NT2/D1 (cell line): Measurements from ENCODE around the gene INHBE.

Source experiments
- DNase-seq: peaks from one replicate; pipeline ENCODE4 v3.0.0-alpha.2; 2011; ENCODE audit warnings: low read depth, low spot score
- H3K27me3 ChIP-seq: 2 replicates; pipeline ENCODE4 v1.6.0; 2011; ENCODE audit warnings: mild to moderate bottlenecking; ENCODE audit not compliant: insufficient read length, insufficient read depth
- H3K36me3 ChIP-seq: 2 replicates; pipeline ENCODE4 v1.6.1; 2011; ENCODE audit warnings: mild to moderate bottlenecking, low read length, mixed read lengths; ENCODE audit not compliant: insufficient read depth, insufficient read length
- H3K4me1 ChIP-seq: 2 replicates; pipeline ENCODE4 v1.5.1; 2011; ENCODE audit not compliant: insufficient read depth, insufficient read length
- H3K4me3 ChIP-seq: 2 replicates; pipeline ENCODE4 v1.5.1; 2011; ENCODE audit warnings: low read depth; ENCODE audit not compliant: insufficient read length
- H3K9ac ChIP-seq: 2 replicates; pipeline ENCODE4 v1.6.0; 2011; ENCODE audit warnings: low read depth; ENCODE audit not compliant: insufficient read length
- H3K9me3 ChIP-seq: 2 replicates; pipeline ENCODE4 v1.5.1; 2011; ENCODE audit warnings: mild to moderate bottlenecking, low read length; ENCODE audit not compliant: insufficient read depth
- SUZ12 ChIP-seq: IDR thresholded peaks from 2 replicates; pipeline ENCODE4 v1.6.1; 2011; ENCODE audit not compliant: insufficient read length, insufficient read depth; ENCODE audit errors: extremely low read depth
- YY1 ChIP-seq: IDR thresholded peaks from 2 replicates; pipeline ENCODE4 v1.6.1; 2011; ENCODE audit not compliant: insufficient read length, insufficient read depth
- ZNF274 ChIP-seq: IDR thresholded peaks from 2 replicates; pipeline ENCODE4 v1.6.1; 2011; ENCODE audit warnings: mild to moderate bottlenecking, low read depth, low read length

Gene INHBE

DNA sequence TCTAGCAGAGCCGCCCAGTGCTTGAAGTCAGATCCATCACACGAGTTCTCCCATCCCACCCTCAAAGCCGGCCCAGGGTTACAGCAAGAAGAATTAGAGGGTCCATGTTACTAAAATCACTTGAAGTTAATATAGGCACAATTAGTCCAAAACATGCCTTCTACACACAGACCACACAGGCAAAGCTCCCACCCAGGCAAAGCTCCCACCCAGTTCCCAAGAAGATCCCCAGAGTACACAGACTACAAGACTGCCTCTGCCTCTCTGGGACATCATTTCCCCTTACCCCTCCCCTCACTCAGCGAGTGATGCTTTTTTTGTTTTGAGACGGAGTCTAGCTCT, 7.8 kb downstream of the INHBE start:
- no peak for TF ChIP-seq YY1
- no peak for TF ChIP-seq SUZ12
- TF ChIP-seq ZNF274, result no peak
- no peak for DNase-seq
- peaks cover 5% of the 10 kb centered on the region for H3K4me1 ChIP-seq
- no peaks in the 10 kb centered on the region for H3K27me3 ChIP-seq
- H3K9me3 ChIP-seq, result no peaks in the 10 kb centered on the region
- H3K9ac ChIP-seq, result no peak overlapping the region
- H3K36me3 ChIP-seq, result peaks cover 11% of the 10 kb centered on the region
- H3K4me3 ChIP-seq, result no peak overlapping the region

DNA sequence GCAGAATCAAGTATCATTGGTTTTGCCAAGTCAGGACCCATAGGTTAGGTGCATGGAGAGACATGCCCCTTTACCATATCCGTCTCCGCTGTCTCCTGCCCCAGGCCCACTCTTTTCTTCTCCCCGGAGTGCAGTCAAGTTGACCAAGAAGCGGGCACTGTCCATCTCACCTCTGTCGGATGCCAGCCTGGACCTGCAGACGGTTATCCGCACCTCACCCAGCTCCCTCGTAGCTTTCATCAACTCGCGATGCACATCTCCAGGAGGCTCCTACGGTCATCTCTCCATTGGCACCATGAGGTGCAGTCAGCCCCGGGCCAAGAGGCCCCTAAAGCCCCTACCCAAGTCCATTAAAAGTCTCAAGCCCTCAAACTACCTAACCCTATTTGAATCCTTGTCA, 9.5 kb downstream of the INHBE start:
- no peak overlapping the region for H3K9ac ChIP-seq
- no peaks in the 10 kb centered on the region for H3K9me3 ChIP-seq

DNA sequence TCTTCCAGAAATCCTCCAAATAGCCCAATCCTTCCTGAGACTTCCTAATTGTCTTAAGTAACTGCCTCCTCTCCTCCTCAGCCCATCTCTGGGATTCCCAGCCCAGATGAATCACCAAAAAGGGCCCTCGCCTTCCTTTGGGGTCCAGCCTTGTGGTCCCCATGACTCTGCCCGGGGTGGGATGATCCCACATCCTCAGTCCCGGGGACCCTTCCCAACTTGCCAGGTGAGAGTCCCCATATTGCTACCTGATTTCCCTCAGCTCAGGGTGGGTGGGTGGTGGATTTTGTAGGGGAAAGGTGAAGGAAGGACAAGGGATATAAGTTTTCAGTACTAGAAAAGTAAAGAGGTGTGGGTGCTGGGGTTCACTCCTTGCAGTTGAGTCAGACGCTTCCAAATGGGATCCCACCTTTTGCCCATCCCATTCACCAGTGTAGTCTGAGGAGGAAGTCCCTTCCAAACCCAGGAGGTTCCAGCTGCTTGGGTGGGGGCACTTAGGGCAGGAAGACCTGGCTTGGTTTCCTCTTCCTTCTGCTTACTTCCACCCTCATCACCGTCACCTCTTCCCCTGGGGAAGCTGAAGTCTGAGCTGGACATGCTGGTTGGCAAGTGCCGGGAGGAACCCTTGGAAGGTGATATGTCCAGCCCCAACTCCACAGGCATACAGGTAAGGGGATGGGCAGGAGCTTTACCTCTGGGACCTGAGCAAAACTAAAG, 10.1 kb downstream of the INHBE start:
- Histone ChIP-seq H3K9ac (no peak overlapping the region), H3K9me3 (no peaks in the 10 kb centered on the region), H3K4me3 (no peak overlapping the region), H3K27me3 (no peaks in the 10 kb centered on the region), H3K36me3 (peaks cover 16% of the 10 kb centered on the region), H3K4me1 (peaks cover 5% of the 10 kb centered on the region)
- no peak for TF ChIP-seq YY1
- no peak for TF ChIP-seq SUZ12
- no peak for TF ChIP-seq ZNF274
- DNase-seq, result no peak

More for the DNA sequence above, 9.5 kb downstream of the INHBE start:
- H3K27me3 ChIP-seq, result no peaks in the 10 kb centered on the region
- peaks cover 5% of the 10 kb centered on the region for H3K4me1 ChIP-seq
- H3K36me3 ChIP-seq, result peaks cover 16% of the 10 kb centered on the region
- no peak overlapping the region for H3K4me3 ChIP-seq
- DNase-seq, result no peak
- no peak for TF ChIP-seq ZNF274
- TF ChIP-seq SUZ12, result no peak
- no peak for TF ChIP-seq YY1

DNA sequence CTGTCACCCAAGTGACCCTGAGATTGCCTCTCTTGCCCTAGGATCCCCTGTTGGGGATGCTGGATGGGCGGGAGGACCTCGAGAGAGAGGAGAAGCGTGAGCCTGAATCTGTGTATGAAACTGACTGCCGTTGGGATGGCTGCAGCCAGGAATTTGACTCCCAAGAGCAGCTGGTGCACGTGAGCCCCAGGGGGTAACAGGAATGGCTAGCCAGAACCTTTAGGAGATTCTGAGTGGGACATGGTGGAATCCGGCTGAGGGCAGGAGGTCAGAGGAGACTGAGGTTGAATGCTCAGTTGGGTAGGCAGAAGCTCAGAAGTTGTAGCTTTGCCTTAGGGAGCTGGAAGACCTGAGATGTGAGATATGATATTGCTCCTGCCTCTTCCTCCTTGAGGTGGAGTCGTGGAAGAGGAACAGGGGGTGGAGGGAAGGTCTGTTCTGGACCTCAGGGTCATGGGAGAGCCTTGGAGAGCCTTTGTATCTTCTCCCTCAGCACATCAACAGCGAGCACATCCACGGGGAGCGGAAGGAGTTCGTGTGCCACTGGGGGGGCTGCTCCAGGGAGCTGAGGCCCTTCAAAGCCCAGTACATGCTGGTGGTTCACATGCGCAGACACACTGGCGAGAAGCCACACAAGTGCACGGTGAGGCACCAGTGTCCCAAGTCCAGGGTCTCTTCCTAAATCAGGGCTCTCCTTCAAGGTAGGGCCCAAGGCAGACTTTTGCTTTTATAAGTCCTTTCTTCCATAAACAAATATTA, 10.8 kb downstream of the INHBE start:
- no peaks in the 10 kb centered on the region for H3K9me3 ChIP-seq
- H3K9ac ChIP-seq, result no peak overlapping the region
- no peak for TF ChIP-seq ZNF274
- TF ChIP-seq SUZ12, result no peak
- no peak for TF ChIP-seq YY1
- H3K36me3 ChIP-seq, result peaks cover 23% of the 10 kb centered on the region
- H3K4me3 ChIP-seq, result no peak overlapping the region
- no peaks in the 10 kb centered on the region for H3K27me3 ChIP-seq
- H3K4me1 ChIP-seq, result peaks cover 5% of the 10 kb centered on the region
- DNase-seq, result no peak

DNA sequence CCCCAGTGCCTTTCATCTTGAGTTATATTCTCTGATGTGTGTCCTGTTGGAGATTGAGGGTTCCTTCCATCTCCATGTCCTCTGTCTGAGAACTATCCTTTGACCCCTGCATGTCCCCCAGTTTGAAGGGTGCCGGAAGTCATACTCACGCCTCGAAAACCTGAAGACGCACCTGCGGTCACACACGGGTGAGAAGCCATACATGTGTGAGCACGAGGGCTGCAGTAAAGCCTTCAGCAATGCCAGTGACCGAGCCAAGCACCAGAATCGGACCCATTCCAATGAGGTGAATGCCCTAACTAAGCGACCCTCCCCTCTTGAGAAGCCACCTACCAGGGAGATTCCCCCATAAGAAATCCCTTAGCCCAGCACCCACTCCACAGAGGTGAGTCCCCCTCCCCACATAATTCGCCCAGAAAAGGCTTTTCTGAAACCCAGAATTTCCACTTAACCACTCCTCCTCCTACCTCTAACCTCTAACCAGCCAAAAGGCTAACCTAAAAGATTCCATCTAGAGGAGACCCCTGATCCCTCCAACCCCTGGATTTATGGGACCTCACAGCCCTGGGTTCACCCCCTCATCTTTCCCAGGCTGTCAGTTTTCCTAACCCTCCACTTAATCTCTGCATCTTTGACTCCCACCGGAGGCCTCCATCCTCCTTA, 12.2 kb downstream of the INHBE start:
- Histone ChIP-seq H3K4me3 (no peak overlapping the region), H3K9ac (no peak overlapping the region), H3K4me1 (peaks cover 5% of the 10 kb centered on the region), H3K9me3 (no peaks in the 10 kb centered on the region), H3K27me3 (peaks cover 2% of the 10 kb centered on the region), H3K36me3 (peaks cover 24% of the 10 kb centered on the region)
- DNase-seq, result no peak
- no peak for TF ChIP-seq ZNF274
- no peak for TF ChIP-seq SUZ12
- no peak for TF ChIP-seq YY1

DNA sequence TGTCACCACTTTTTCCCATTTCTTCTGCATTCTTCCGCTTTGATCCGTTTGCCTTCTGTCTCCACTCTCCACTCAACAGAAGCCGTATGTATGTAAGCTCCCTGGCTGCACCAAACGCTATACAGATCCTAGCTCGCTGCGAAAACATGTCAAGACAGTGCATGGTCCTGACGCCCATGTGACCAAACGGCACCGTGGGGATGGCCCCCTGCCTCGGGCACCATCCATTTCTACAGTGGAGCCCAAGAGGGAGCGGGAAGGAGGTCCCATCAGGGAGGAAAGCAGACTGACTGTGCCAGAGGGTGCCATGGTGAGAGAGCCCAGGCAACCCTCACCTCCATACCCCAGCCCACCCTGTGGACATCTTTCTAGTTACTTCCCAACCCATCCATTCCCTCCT, 12.8 kb downstream of the INHBE start:
- Histone ChIP-seq H3K27me3 (peaks cover 8% of the 10 kb centered on the region), H3K9me3 (no peaks in the 10 kb centered on the region), H3K4me3 (no peak overlapping the region), H3K36me3 (peaks cover 24% of the 10 kb centered on the region), H3K4me1 (peaks cover 4% of the 10 kb centered on the region), H3K9ac (no peak overlapping the region)
- TF ChIP-seq SUZ12 (no peak), YY1 (no peak), ZNF274 (no peak)
- DNase-seq, result no peak
